HepG2 (cell line): ENCODE measurements around the gene MRPS34.

Source experiments
- CREM ChIP-seq, 2 experiments: sonication (generic) in 1 of 2; formaldehyde crosslinking in 1 of 2; IDR thresholded peaks; 2 replicates each; pipeline versions ENCODE4 v1.4.0 to v1.6.1; 2016 to 2020; ENCODE audit warnings: antibody characterized with exemption in 1 of 2, mild to moderate bottlenecking in 1 of 2, missing genetic modification reagents in 1 of 2
- CTCF ChIP-seq: sonication (generic); formaldehyde crosslinking; IDR thresholded peaks from 2 replicates; pipeline ENCODE4 v1.5.0; 2020; ENCODE audit warnings: mild to moderate bottlenecking, missing genetic modification reagents, moderate library complexity
- HDAC2 ChIP-seq: sonication (generic); formaldehyde crosslinking; IDR thresholded peaks from 2 replicates; pipeline ENCODE4 v1.4.0; 2020; ENCODE audit warnings: missing genetic modification reagents
- HDAC6 ChIP-seq: fragments of 200-600 bp; sonication (generic); IDR thresholded peaks from 2 replicates; pipeline ENCODE4 v1.7.0; 2017; ENCODE audit warnings: mild to moderate bottlenecking, antibody characterized with exemption, low read length, low read depth
- REL ChIP-seq: sonication (generic); formaldehyde crosslinking; conservative IDR thresholded peaks from 2 replicates; pipeline ENCODE4 v1.8.0; 2022; ENCODE audit warnings: mild to moderate bottlenecking, missing genetic modification reagents, moderate library complexity

DNA sequence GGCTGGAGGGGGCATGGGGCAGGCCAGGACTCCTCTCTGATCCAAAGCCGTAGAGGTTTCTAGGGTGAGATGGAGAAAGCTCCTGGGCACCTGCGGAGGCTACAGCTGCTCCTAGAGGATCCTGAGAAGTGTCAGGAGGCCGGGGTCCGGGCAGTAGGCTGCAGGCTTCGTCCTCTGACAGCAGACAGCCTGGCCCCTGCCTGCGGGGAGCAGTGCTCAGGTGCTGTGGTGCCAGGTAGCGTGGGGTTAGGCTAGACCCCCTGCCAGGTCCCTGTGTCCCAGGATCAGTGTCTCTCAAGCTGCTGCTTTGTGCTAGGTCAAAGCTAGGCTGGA lies 1.5 kb upstream of the MRPS34 start:
- TF ChIP-seq HDAC2, result no peak
- TF ChIP-seq CTCF, result no peak
- TF ChIP-seq REL (CRISPR knock-in tag), result no peak
- no peak for TF ChIP-seq HDAC6
- no peak for TF ChIP-seq CREM (IDR thresholded peaks at IDR 0.05)
- TF ChIP-seq CREM (CRISPR knock-in tag; IDR thresholded peaks at IDR 0.05), result no peak
